ENCODE results near the gene KIF19.

KIF19 gene

GRCh38 chr17:74309902-74310301 is 16.1 kb upstream of the KIF19 start:
- H3K27ac ChIP-seq (ENCODE audit: low read length, poor library complexity, severe bottlenecking), result no peak overlapping the region
- no peak overlapping the region for H3K4ac ChIP-seq (ENCODE audit: low read depth in 1 of 2, low read length in 2 of 2)
- no peak overlapping the region for H2BK120ac ChIP-seq (ENCODE audit: low read depth, low read length)
- no peak overlapping the region for H2AFZ ChIP-seq (ENCODE audit: low read depth, low read length)
- no peak for DNase-seq
- no peaks in the 10 kb centered on the region for H3K4me1 ChIP-seq (ENCODE audit: control insufficient read depth, insufficient read depth, low read depth, low read length)
- H4K8ac ChIP-seq (ENCODE audit: low read length), result no peak overlapping the region
- H3K4me3 ChIP-seq (ENCODE audit: insufficient read depth in 1 of 2, low read depth in 1 of 2, low read length in 2 of 2), result no peak overlapping the region
- no peak overlapping the region for H2BK12ac ChIP-seq (ENCODE audit: low read length in 2 of 2)
- no peak overlapping the region for H3K9ac ChIP-seq (ENCODE audit: low read length)
- H3K27me3 ChIP-seq (ENCODE audit: control insufficient read depth in 1 of 2, insufficient read depth in 1 of 2, low read length in 2 of 2), result peaks cover 3 to 35% of the 10 kb centered on the region in 2 experiments
- H3K9me3 ChIP-seq (ENCODE audit: control insufficient read depth, low read length), result no peaks in the 10 kb centered on the region
- H3K14ac ChIP-seq (ENCODE audit: low read length in 2 of 2), result no peak overlapping the region
- no peak overlapping the region for H3K4me2 ChIP-seq (ENCODE audit: low read length, poor library complexity, severe bottlenecking)
- H2BK5ac ChIP-seq (ENCODE audit: low read depth, low read length, poor library complexity, severe bottlenecking), result no peak overlapping the region
- no peaks in the 10 kb centered on the region for H3K36me3 ChIP-seq (ENCODE audit: control insufficient read depth in 1 of 2, insufficient read depth in 2 of 2, low read depth in 1 of 2, low read length in 2 of 2)
- no peaks in the 10 kb centered on the region for H3K79me1 ChIP-seq (replicated peaks; ENCODE audit: low read length, poor library complexity, severe bottlenecking)
- no peak overlapping the region for H2AK5ac ChIP-seq (ENCODE audit: low read length, severe bottlenecking)
- no peak overlapping the region for H4K91ac ChIP-seq (ENCODE audit: low read length)
- 82% methylated on average over 11 of the region's 12 CpGs for WGBS
- no peak overlapping the region for H3K18ac ChIP-seq (ENCODE audit: low read depth in 1 of 2, low read length in 2 of 2)
- no peak overlapping the region for H3K23ac ChIP-seq (ENCODE audit: low read length in 2 of 2)
- H2BK15ac ChIP-seq (ENCODE audit: low read depth, poor library complexity, severe bottlenecking), result no peak overlapping the region

GRCh38 chr17:74314877-74315276 is 11.1 kb upstream of the KIF19 start:
- no peak overlapping the region for H2AK5ac ChIP-seq (ENCODE audit: low read length, severe bottlenecking)
- H3K14ac ChIP-seq (ENCODE audit: low read length in 2 of 2), result no peak overlapping the region
- H2AFZ ChIP-seq (ENCODE audit: low read depth, low read length), result no peak overlapping the region
- H3K23ac ChIP-seq (ENCODE audit: low read length in 2 of 2), result no peak overlapping the region
- H3K9me3 ChIP-seq (ENCODE audit: control insufficient read depth, low read length), result no peaks in the 10 kb centered on the region
- H2BK15ac ChIP-seq (ENCODE audit: low read depth, poor library complexity, severe bottlenecking), result no peak overlapping the region
- H3K4me3 ChIP-seq (ENCODE audit: insufficient read depth in 1 of 2, low read depth in 1 of 2, low read length in 2 of 2), result no peak overlapping the region
- no peak overlapping the region for H3K18ac ChIP-seq (ENCODE audit: low read depth in 1 of 2, low read length in 2 of 2)
- peaks cover 0 to 38% of the 10 kb centered on the region in 2 experiments for H3K27me3 ChIP-seq (ENCODE audit: control insufficient read depth in 1 of 2, insufficient read depth in 1 of 2, low read length in 2 of 2)
- H3K9ac ChIP-seq (ENCODE audit: low read length), result no peak overlapping the region
- DNase-seq, result no peak
- H3K79me1 ChIP-seq (replicated peaks; ENCODE audit: low read length, poor library complexity, severe bottlenecking), result no peaks in the 10 kb centered on the region
- no peak overlapping the region for H2BK12ac ChIP-seq (ENCODE audit: low read length in 2 of 2)
- H2BK5ac ChIP-seq (ENCODE audit: low read depth, low read length, poor library complexity, severe bottlenecking), result no peak overlapping the region
- no peak overlapping the region for H2BK120ac ChIP-seq (ENCODE audit: low read depth, low read length)
- H4K91ac ChIP-seq (ENCODE audit: low read length), result no peak overlapping the region
- no peak overlapping the region for H3K4ac ChIP-seq (ENCODE audit: low read depth in 1 of 2, low read length in 2 of 2)
- no peak overlapping the region for H4K8ac ChIP-seq (ENCODE audit: low read length)
- WGBS, result 81% methylated on average over 15 of the region's 15 CpGs
- no peak overlapping the region for H3K27ac ChIP-seq (ENCODE audit: low read length, poor library complexity, severe bottlenecking)
- no peaks in the 10 kb centered on the region for H3K4me1 ChIP-seq (ENCODE audit: control insufficient read depth, insufficient read depth, low read depth, low read length)
- H3K4me2 ChIP-seq (ENCODE audit: low read length, poor library complexity, severe bottlenecking), result no peak overlapping the region
- no peaks in the 10 kb centered on the region for H3K36me3 ChIP-seq (ENCODE audit: control insufficient read depth in 1 of 2, insufficient read depth in 2 of 2, low read depth in 1 of 2, low read length in 2 of 2)

GRCh38 chr17:74316220-74316619 is 9.8 kb upstream of the KIF19 start:
- Histone ChIP-seq H3K79me1 (replicated peaks; ENCODE audit: low read length, poor library complexity, severe bottlenecking) (no peaks in the 10 kb centered on the region), H3K27me3 (ENCODE audit: control insufficient read depth in 1 of 2, insufficient read depth in 1 of 2, low read length in 2 of 2) (peaks cover 4 to 43% of the 10 kb centered on the region in 2 experiments), H3K4me1 (ENCODE audit: control insufficient read depth, insufficient read depth, low read depth, low read length) (no peaks in the 10 kb centered on the region), H4K91ac (ENCODE audit: low read length) (no peak overlapping the region), H3K4me3 (ENCODE audit: insufficient read depth in 1 of 2, low read depth in 1 of 2, low read length in 2 of 2) (no peak overlapping the region), H2BK120ac (ENCODE audit: low read depth, low read length) (no peak overlapping the region), H3K4ac (ENCODE audit: low read depth in 1 of 2, low read length in 2 of 2) (no peak overlapping the region), H2AFZ (ENCODE audit: low read depth, low read length) (no peak overlapping the region), H2AK5ac (ENCODE audit: low read length, severe bottlenecking) (no peak overlapping the region), H3K36me3 (ENCODE audit: control insufficient read depth in 1 of 2, insufficient read depth in 2 of 2, low read depth in 1 of 2, low read length in 2 of 2) (no peaks in the 10 kb centered on the region), H3K18ac (ENCODE audit: low read depth in 1 of 2, low read length in 2 of 2) (no peak overlapping the region), H3K9ac (ENCODE audit: low read length) (no peak overlapping the region), H2BK5ac (ENCODE audit: low read depth, low read length, poor library complexity, severe bottlenecking) (no peak overlapping the region), H2BK15ac (ENCODE audit: low read depth, poor library complexity, severe bottlenecking) (no peak overlapping the region), H3K27ac (ENCODE audit: low read length, poor library complexity, severe bottlenecking) (no peak overlapping the region), H3K9me3 (ENCODE audit: control insufficient read depth, low read length) (no peaks in the 10 kb centered on the region), H3K23ac (ENCODE audit: low read length in 2 of 2) (no peak overlapping the region), H2BK12ac (ENCODE audit: low read length in 2 of 2) (no peak overlapping the region), H3K14ac (ENCODE audit: low read length in 2 of 2) (no peak overlapping the region), H3K4me2 (ENCODE audit: low read length, poor library complexity, severe bottlenecking) (no peak overlapping the region), H4K8ac (ENCODE audit: low read length) (no peak overlapping the region)
- DNase-seq, result no peak
- WGBS, result 63% methylated on average over 10 of the region's 10 CpGs

GRCh38 chr17:74317071-74317470 is 9.0 kb upstream of the KIF19 start:
- no peak overlapping the region for H3K23ac ChIP-seq (ENCODE audit: low read length in 2 of 2)
- no peak overlapping the region for H2BK5ac ChIP-seq (ENCODE audit: low read depth, low read length, poor library complexity, severe bottlenecking)
- H2AK5ac ChIP-seq (ENCODE audit: low read length, severe bottlenecking), result no peak overlapping the region
- H2AFZ ChIP-seq (ENCODE audit: low read depth, low read length), result no peak overlapping the region
- H3K27me3 ChIP-seq (ENCODE audit: control insufficient read depth in 1 of 2, insufficient read depth in 1 of 2, low read length in 2 of 2), result peaks cover 12 to 50% of the 10 kb centered on the region in 2 experiments
- WGBS, result 78% methylated on average over 16 of the region's 16 CpGs
- no peak overlapping the region for H3K9ac ChIP-seq (ENCODE audit: low read length)
- no peak overlapping the region for H2BK15ac ChIP-seq (ENCODE audit: low read depth, poor library complexity, severe bottlenecking)
- no peak overlapping the region for H3K4ac ChIP-seq (ENCODE audit: low read depth in 1 of 2, low read length in 2 of 2)
- H2BK12ac ChIP-seq (ENCODE audit: low read length in 2 of 2), result no peak overlapping the region
- H3K27ac ChIP-seq (ENCODE audit: low read length, poor library complexity, severe bottlenecking), result no peak overlapping the region
- no peak overlapping the region for H2BK120ac ChIP-seq (ENCODE audit: low read depth, low read length)
- H3K14ac ChIP-seq (ENCODE audit: low read length in 2 of 2), result no peak overlapping the region
- no peaks in the 10 kb centered on the region for H3K36me3 ChIP-seq (ENCODE audit: control insufficient read depth in 1 of 2, insufficient read depth in 2 of 2, low read depth in 1 of 2, low read length in 2 of 2)
- H4K8ac ChIP-seq (ENCODE audit: low read length), result no peak overlapping the region
- no peaks in the 10 kb centered on the region for H3K4me1 ChIP-seq (ENCODE audit: control insufficient read depth, insufficient read depth, low read depth, low read length)
- no peak overlapping the region for H3K18ac ChIP-seq (ENCODE audit: low read depth in 1 of 2, low read length in 2 of 2)
- no peaks in the 10 kb centered on the region for H3K79me1 ChIP-seq (replicated peaks; ENCODE audit: low read length, poor library complexity, severe bottlenecking)
- H3K4me2 ChIP-seq (ENCODE audit: low read length, poor library complexity, severe bottlenecking), result no peak overlapping the region
- peaks cover 3% of the 10 kb centered on the region for H3K9me3 ChIP-seq (ENCODE audit: control insufficient read depth, low read length)
- no peak overlapping the region for H3K4me3 ChIP-seq (ENCODE audit: insufficient read depth in 1 of 2, low read depth in 1 of 2, low read length in 2 of 2)
- H4K91ac ChIP-seq (ENCODE audit: low read length), result no peak overlapping the region
- DNase-seq, result no peak
